ENCODE results near the gene ZNF740.

ZNF740 gene

GRCh38 chr12:53196486-53196885 is 16.0 kb downstream of the ZNF740 start:
- TF ChIP-seq ZFX (IDR thresholded peaks at IDR 0.05), result no peak
- TF ChIP-seq CTCF (conservative IDR thresholded peaks at IDR 0.05), result no peak
- no peak overlapping the region for H3K27ac ChIP-seq

GRCh38 chr12:53197011-53197640 is 16.6 kb downstream of the ZNF740 start:
- TF ChIP-seq ZFX (IDR thresholded peaks at IDR 0.05), result 0 out of 2 replicates have a peak, but pooled peaks have one; percentile 33
- TF ChIP-seq CTCF (conservative IDR thresholded peaks at IDR 0.05), result no peak
- H3K27ac ChIP-seq, result peak overlapping the region; percentile 33

GRCh38 chr12:53198486-53199110 is 18.1 kb downstream of the ZNF740 start:
- no peak overlapping the region for H3K27ac ChIP-seq
- TF ChIP-seq ZFX (IDR thresholded peaks at IDR 0.05) (no peak), CTCF (conservative IDR thresholded peaks at IDR 0.05) (no peak)

- H3K27ac ChIP-seq, result no peak overlapping the region
These were observed 19.2 kb downstream of the ZNF740 start for GRCh38 chr12:53199700-53200099.

GRCh38 chr12:53200107-53200457 is 19.6 kb downstream of the ZNF740 start:
- TF ChIP-seq ZFX (IDR thresholded peaks at IDR 0.05) (no peak), CTCF (conservative IDR thresholded peaks at IDR 0.05) (no peak)
- H3K27ac ChIP-seq, result no peak overlapping the region

More at GRCh38 chr12:53199700-53200099, 19.2 kb downstream of the ZNF740 start:
- TF ChIP-seq CTCF (conservative IDR thresholded peaks at IDR 0.05), result no peak
- TF ChIP-seq ZFX (IDR thresholded peaks at IDR 0.05), result no peak

GRCh38 chr12:53200458-53201176 is 20.1 kb downstream of the ZNF740 start:
- TF ChIP-seq CTCF (conservative IDR thresholded peaks at IDR 0.05) (no peak), ZFX (IDR thresholded peaks at IDR 0.05) (no peak)
- no peak overlapping the region for H3K27ac ChIP-seq

GRCh38 chr12:53201177-53201541 is 20.6 kb downstream of the ZNF740 start:
- no peak overlapping the region for H3K27ac ChIP-seq
- TF ChIP-seq CTCF (conservative IDR thresholded peaks at IDR 0.05), result no peak
- no peak for TF ChIP-seq ZFX (IDR thresholded peaks at IDR 0.05)

All from C4-2B (cell line).